ENCODE results near the gene PTPRN2.

Gene PTPRN2

GRCh38 chr7:158272509-158273137, 315.0 kb downstream of the PTPRN2 start:
- ChIA-PET CTCF (no interaction called here), POLR2A (no interaction called here)
- H3K4me3 ChIP-seq (ENCODE audit: low read depth, low read length), result no peak overlapping the region
- no peak for DNase-seq (ENCODE audit: low read depth, low spot score)
- TF ChIP-seq CTCF (IDR thresholded peaks at IDR 0.05; ENCODE audit: insufficient read depth, low read length, missing control alignments), result no peak

- H3K4me3 ChIP-seq (ENCODE audit: low read depth, low read length), result no peak overlapping the region
- DNase-seq (ENCODE audit: low read depth, low spot score), result no peak
- TF ChIP-seq CTCF (IDR thresholded peaks at IDR 0.05; ENCODE audit: insufficient read depth, low read length, missing control alignments), result no peak
- ChIA-PET CTCF (no interaction called here), POLR2A (no interaction called here)
Observed at GRCh38 chr7:158272091-158272490, 315.5 kb downstream of the PTPRN2 start.

GRCh38 chr7:158271646-158272045, 316.0 kb downstream of the PTPRN2 start:
- ChIA-PET CTCF (no interaction called here), POLR2A (no interaction called here)
- no peak for TF ChIP-seq CTCF (IDR thresholded peaks at IDR 0.05; ENCODE audit: insufficient read depth, low read length, missing control alignments)
- no peak overlapping the region for H3K4me3 ChIP-seq (ENCODE audit: low read depth, low read length)
- no peak for DNase-seq (ENCODE audit: low read depth, low spot score)

- no peak for DNase-seq (ENCODE audit: low read depth, low spot score)
- no peak overlapping the region for H3K4me3 ChIP-seq (ENCODE audit: low read depth, low read length)
- no peak for TF ChIP-seq CTCF (IDR thresholded peaks at IDR 0.05; ENCODE audit: insufficient read depth, low read length, missing control alignments)
- ChIA-PET POLR2A (no interaction called here), CTCF (no interaction called here)
Observed at GRCh38 chr7:158270856-158271413, 316.7 kb downstream of the PTPRN2 start.

- ChIA-PET POLR2A (no interaction called here), CTCF (no interaction called here)
- DNase-seq (ENCODE audit: low read depth, low spot score), result no peak
- no peak overlapping the region for H3K4me3 ChIP-seq (ENCODE audit: low read depth, low read length)
- no peak for TF ChIP-seq CTCF (IDR thresholded peaks at IDR 0.05; ENCODE audit: insufficient read depth, low read length, missing control alignments)
Observed at GRCh38 chr7:158270106-158270775, 317.4 kb downstream of the PTPRN2 start.

GRCh38 chr7:158268816-158269535, 318.6 kb downstream of the PTPRN2 start:
- DNase-seq (ENCODE audit: low read depth, low spot score), result no peak
- no peak for TF ChIP-seq CTCF (IDR thresholded peaks at IDR 0.05; ENCODE audit: insufficient read depth, low read length, missing control alignments)
- ChIA-PET POLR2A (no interaction called here), CTCF (no interaction called here)
- H3K4me3 ChIP-seq (ENCODE audit: low read depth, low read length), result no peak overlapping the region

All from AG04449 (cell line).